Germinal center (tissue), 1 donor: ENCODE data around the gene PLEKHS1.
"Not testable (repeated sequence)": the region's sequence is repeated elsewhere in the genome, so short reads cannot be mapped to it uniquely, and the experiment has no call there.

Source experiments
- DNase-seq: peaks from one replicate; pipeline ENCODE4 v3.0.0; 2012; ENCODE audit warnings: mixed read lengths, low spot score

Gene PLEKHS1

GRCh38 chr10:113740850-113741249, 10.6 kb upstream of the PLEKHS1 start:
- no peak for DNase-seq

GRCh38 chr10:113742466-113742865, 9.0 kb upstream of the PLEKHS1 start:
- no peak for DNase-seq

GRCh38 chr10:113743594-113743993, 7.9 kb upstream of the PLEKHS1 start:
- no peak for DNase-seq

GRCh38 chr10:113745374-113745773, 6.1 kb upstream of the PLEKHS1 start:
- DNase-seq = no peak

GRCh38 chr10:113746217-113746957, 5.1 kb upstream of the PLEKHS1 start:
- no peak for DNase-seq

- no peak for DNase-seq
Observed at GRCh38 chr10:113752553-113752952, 1.1 kb downstream of the PLEKHS1 start.

GRCh38 chr10:113753020-113753692, 1.7 kb downstream of the PLEKHS1 start:
- DNase-seq = no peak

- DNase-seq = no peak
Observed at GRCh38 chr10:113754125-113754524, 2.6 kb downstream of the PLEKHS1 start.

- DNase-seq = no peak
Observed at GRCh38 chr10:113754768-113755167, 3.3 kb downstream of the PLEKHS1 start.

- no peak for DNase-seq
Observed at GRCh38 chr10:113756940-113757543, 5.6 kb downstream of the PLEKHS1 start.

- no peak for DNase-seq
Observed at GRCh38 chr10:113762083-113762482, 10.6 kb downstream of the PLEKHS1 start.

GRCh38 chr10:113764582-113764981, 13.1 kb downstream of the PLEKHS1 start:
- DNase-seq = no peak

- no peak for DNase-seq
Observed at GRCh38 chr10:113765910-113766309, 14.4 kb downstream of the PLEKHS1 start.

GRCh38 chr10:113767222-113767621, 15.7 kb downstream of the PLEKHS1 start:
- no peak for DNase-seq

GRCh38 chr10:113770346-113770745, 18.9 kb downstream of the PLEKHS1 start:
- no peak for DNase-seq

- DNase-seq = not testable (repeated sequence)
Observed at GRCh38 chr10:113771131-113771530, 19.6 kb downstream of the PLEKHS1 start.

GRCh38 chr10:113775686-113776294, 24.3 kb downstream of the PLEKHS1 start:
- DNase-seq = no peak

GRCh38 chr10:113776553-113776952, 25.1 kb downstream of the PLEKHS1 start:
- no peak for DNase-seq

- DNase-seq = no peak
Observed at GRCh38 chr10:113780681-113781250, 29.3 kb downstream of the PLEKHS1 start.

GRCh38 chr10:113782367-113782766, 30.9 kb downstream of the PLEKHS1 start:
- no peak for DNase-seq

- no peak for DNase-seq
Observed at GRCh38 chr10:113782986-113783704, 31.7 kb downstream of the PLEKHS1 start.

GRCh38 chr10:113788604-113789083, 37.2 kb downstream of the PLEKHS1 start:
- no peak for DNase-seq
